ENCODE data around the gene SUSD1. TPM values are rescaled to one million over a fixed set of nuclear protein-coding genes. Genes with fewer than 3 reads are reported as not detected.
A peak's percentile ranks its signal among the peaks of the same experiment; 100 is the strongest.

Gene SUSD1
- total and polyA plus RNA-seq, 2 of the 13 experiments (the other 11 are each of a cell fraction or from before 2014, with no cell fraction given) = 25.9 to 32.3 TPM

GRCh38 chr9:112179816-112180215 lies 4.7 kb upstream of the SUSD1 start:
- Histone ChIP-seq H3K79me2 (ENCODE audit: insufficient read depth, low read length) (no peaks in the 10 kb centered on the region), H2AFZ (ENCODE audit: low read length) (no peak overlapping the region), H3K4me2 (ENCODE audit: low read depth, low read length) (peak overlapping the region; percentile 69), H3K9ac (ENCODE audit: insufficient read depth, low read depth, low read length) (0 out of 2 replicates have a peak overlapping the region, but pooled peaks have one; percentile 39), H3K27ac (ENCODE audit: extremely low read length, insufficient read depth, low read length) (peak overlapping the region; percentile 50), H3K4me3 (replicated peaks in 1 of 3; ENCODE audit: insufficient read depth in 1 of 3, low read depth in 2 of 3, low read length in 3 of 3) (peak overlapping the region in 2 of 3 experiments; percentile 10 to 18; a peak in 2 of 6 replicates), H3K4me1 (ENCODE audit: insufficient read depth, low read length) (peaks cover 60% of the 10 kb centered on the region), H3K27me3 (ENCODE audit: control insufficient read depth in 1 of 2, insufficient read depth in 2 of 2, low read length in 2 of 2) (no peaks in the 10 kb centered on the region; a peak in 1 of 5 replicates), H3K36me3 (replicated peaks in 1 of 2; ENCODE audit: control insufficient read depth in 1 of 2, insufficient read depth in 2 of 2, low read length in 2 of 2) (no peaks in the 10 kb centered on the region), H4K20me1 (ENCODE audit: insufficient read depth, low read length) (no peaks in the 10 kb centered on the region), H3K9me3 (ENCODE audit: low read length) (no peaks in the 10 kb centered on the region)
- ATAC-seq = no peak
- WGBS (ENCODE audit: low lambda C conversion rate) = 35% methylated on average over 4 of the region's 4 CpGs
- in situ Hi-C loops (cut with HindIII; ENCODE audit: extremely low pct_ligation_motif_present, low pct_unique_long_range_greater_than_20kb) (no loop called here), intact Hi-C loops (cut with micrococcal nuclease; ENCODE audit: unreplicated experiment) (loop anchor here (5.0 kb wide), 3 partner anchors 52 to 152 kb away; partner anchors contain the start of gene PTBP3)
- no peak for DNase-seq (ENCODE audit: low spot score)
- TF ChIP-seq KDM4B (CRISPR knock-in tag; IDR thresholded peaks at IDR 0.05) (no peak), CHD2 (IDR thresholded peaks at IDR 0.05; ENCODE audit: low read depth, low read length) (no peak), JUND (CRISPR knock-in tag; IDR thresholded peaks at IDR 0.05) (no peak), POLR2AphosphoS2 (IDR thresholded peaks at IDR 0.05; ENCODE audit: low read depth, low read length) (no peak)
- ChIA-PET POLR2A (interaction anchor here (2.0 kb wide), 1 partner anchor 60 kb away, joined by 7 read pairs; no protein-coding TSS in a partner anchor), CTCF (ENCODE audit: low intra/inter-chr PET ratio, low total read pairs) (no interaction called here)
- FAIRE-seq = no peak
- BruUV-seq (replicated peaks) = no TSS peak

GRCh38 chr9:112176524-112176923 lies 1.4 kb upstream of the SUSD1 start:
- Histone ChIP-seq H3K36me3 (replicated peaks in 1 of 2; ENCODE audit: control insufficient read depth in 1 of 2, insufficient read depth in 2 of 2, low read length in 2 of 2) (0 out of 5 replicates have a peak, but pooled peaks cover 0 to 6% of the 10 kb centered on the region in 2 experiments), H3K4me1 (ENCODE audit: insufficient read depth, low read length) (peaks cover 89% of the 10 kb centered on the region), H3K9ac (ENCODE audit: insufficient read depth, low read depth, low read length) (0 out of 2 replicates have a peak overlapping the region, but pooled peaks have one; percentile 27), H3K9me3 (ENCODE audit: low read length) (no peaks in the 10 kb centered on the region), H3K27ac (ENCODE audit: extremely low read length, insufficient read depth, low read length) (peak overlapping the region; percentile 72), H3K4me3 (replicated peaks in 1 of 3; ENCODE audit: insufficient read depth in 1 of 3, low read depth in 2 of 3, low read length in 3 of 3) (peak overlapping the region in 2 of 3 experiments; percentile 62 to 91; a peak in 4 of 6 replicates), H3K4me2 (ENCODE audit: low read depth, low read length) (peak overlapping the region; percentile 85), H2AFZ (ENCODE audit: low read length) (peak overlapping the region; percentile 12), H4K20me1 (ENCODE audit: insufficient read depth, low read length) (no peaks in the 10 kb centered on the region), H3K79me2 (ENCODE audit: insufficient read depth, low read length) (peaks cover 27% of the 10 kb centered on the region), H3K27me3 (ENCODE audit: control insufficient read depth in 1 of 2, insufficient read depth in 2 of 2, low read length in 2 of 2) (no peaks in the 10 kb centered on the region; a peak in 1 of 5 replicates)
- ChIA-PET CTCF (ENCODE audit: low intra/inter-chr PET ratio, low total read pairs) (no interaction called here), POLR2A (interaction anchor here (0.7 to 3.0 kb wide), 7 partner anchors 11 to 203 kb away, joined by 3 to 13 read pairs (median 3); partner anchors contain the start of genes HSDL2 and PTBP3)
- ATAC-seq (peak; percentile 26), DNase-seq (ENCODE audit: low spot score) (peak; percentile 42), FAIRE-seq (peak; percentile 59)
- WGBS (ENCODE audit: low lambda C conversion rate) = 33% methylated on average over 5 of the region's 5 CpGs
- intact Hi-C loops (cut with micrococcal nuclease; ENCODE audit: unreplicated experiment) = loop anchor here (5.0 kb wide), 3 partner anchors 56 to 156 kb away; partner anchors contain the start of gene PTBP3
- BruUV-seq (replicated peaks) = no TSS peak
- in situ Hi-C loops (cut with HindIII; ENCODE audit: extremely low pct_ligation_motif_present, low pct_unique_long_range_greater_than_20kb) = no loop called here
- TF ChIP-seq ETS1 (CRISPR knock-in tag; IDR thresholded peaks at IDR 0.05) (no peak), SP5 (CRISPR knock-in tag; IDR thresholded peaks at IDR 0.05; ENCODE audit: borderline replicate concordance, low read depth) (no peak), E2F5 (CRISPR knock-in tag; conservative IDR thresholded peaks at IDR 0.05) (no peak), ZIK1 (CRISPR knock-in tag; IDR thresholded peaks at IDR 0.05; ENCODE audit: borderline replicate concordance, low read depth) (no peak)

All from HepG2 (cell line).